GM19468 (cell line): ENCODE results near the gene SLN.

Experiments
- ATAC-seq: cut with Tn5 transposase; IDR thresholded peaks from one replicate; pipeline ENCODE4 v1.9.1; 2021; ENCODE audit warnings: mild to moderate bottlenecking, moderate library complexity, moderate number of reproducible peaks; ENCODE audit not compliant: unreplicated experiment; ENCODE audit errors: extremely low read depth

SLN gene

DNA sequence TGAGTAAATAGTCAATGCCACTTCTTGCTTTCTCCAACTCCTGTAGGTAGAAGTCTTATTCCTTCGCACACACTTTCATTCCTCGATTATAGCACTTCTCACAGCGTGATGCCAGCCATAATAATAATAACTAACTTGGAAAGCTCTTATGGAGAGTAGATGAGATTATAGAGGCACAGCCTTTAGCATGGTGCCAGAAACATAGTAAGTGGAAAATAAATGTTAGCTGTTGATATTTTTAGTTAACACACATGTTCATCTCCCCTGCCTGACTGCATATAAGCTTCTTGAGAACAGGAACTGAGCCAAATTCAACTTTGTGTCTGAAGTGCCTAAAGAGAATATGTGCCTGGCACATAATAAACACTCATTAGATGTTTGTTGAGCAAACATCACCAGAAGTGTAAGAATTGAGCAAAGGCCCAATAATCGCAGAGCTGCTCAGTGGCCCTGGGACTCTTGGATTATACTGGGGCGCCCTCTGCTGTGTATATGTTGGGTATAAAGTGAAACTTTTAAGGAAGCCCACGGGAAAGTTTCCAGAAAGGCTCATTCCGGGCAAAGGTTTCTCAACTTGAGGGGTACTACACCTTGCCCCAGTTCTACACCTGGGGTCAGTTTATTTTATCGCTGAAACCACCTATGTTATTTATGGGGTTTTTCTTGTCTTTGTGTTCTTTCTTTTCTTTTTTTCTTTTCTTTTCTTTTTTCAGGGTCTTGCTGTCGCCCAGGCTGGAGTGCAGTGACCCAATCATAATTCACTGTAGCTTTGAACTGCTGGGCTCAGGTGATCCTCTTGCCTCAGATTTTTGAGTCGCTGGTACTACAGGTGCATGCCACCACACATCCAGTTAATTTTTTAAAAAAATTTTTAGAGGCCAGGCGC, 22.3 kb downstream of the SLN start:
- ATAC-seq: peak; percentile 24

- ATAC-seq: no peak
These were observed 23.4 kb downstream of the SLN start for GRCh38 chr11:107688322-107688918.

DNA sequence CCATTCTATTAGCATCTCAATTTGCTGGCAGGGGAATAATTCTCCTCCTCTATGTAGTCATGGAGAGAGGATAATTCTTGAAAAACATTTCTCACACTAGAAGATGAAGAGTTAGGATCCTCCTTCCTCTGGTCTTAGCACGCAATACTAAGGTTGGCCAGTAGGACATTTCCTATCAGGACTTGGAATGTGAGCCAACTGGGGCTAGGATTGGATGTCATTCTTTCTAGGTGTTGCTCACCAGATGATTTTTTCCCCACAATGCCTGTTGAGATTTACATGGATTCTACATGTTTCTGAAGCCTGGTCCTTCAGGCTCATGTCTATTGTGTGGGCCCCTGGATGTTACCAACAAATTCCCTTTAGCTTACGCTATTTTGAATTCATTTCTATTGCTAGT, 28.0 kb downstream of the SLN start:
- no peak for ATAC-seq

DNA sequence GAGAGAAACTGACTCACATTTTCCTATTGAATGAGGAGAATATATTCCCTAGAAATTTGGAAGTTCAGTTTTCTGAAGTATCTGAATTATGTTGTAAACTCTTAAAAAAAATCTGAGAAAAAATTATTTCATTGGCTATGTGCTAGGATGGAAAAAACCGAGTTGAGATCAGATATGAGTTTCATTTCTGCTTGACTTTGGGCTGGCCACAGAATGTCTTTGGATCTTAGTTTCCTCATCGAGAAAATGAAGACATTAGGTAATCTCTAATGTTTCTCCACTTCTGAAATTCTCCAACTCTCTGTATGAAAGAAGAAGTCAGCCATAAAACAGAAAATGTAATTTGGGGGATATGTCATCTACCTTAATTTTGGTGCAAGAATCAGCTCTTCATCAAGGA, 28.8 kb downstream of the SLN start:
- no peak for ATAC-seq

- no peak for ATAC-seq
These were observed 29.3 kb downstream of the SLN start for GRCh38 chr11:107682572-107682971.

DNA sequence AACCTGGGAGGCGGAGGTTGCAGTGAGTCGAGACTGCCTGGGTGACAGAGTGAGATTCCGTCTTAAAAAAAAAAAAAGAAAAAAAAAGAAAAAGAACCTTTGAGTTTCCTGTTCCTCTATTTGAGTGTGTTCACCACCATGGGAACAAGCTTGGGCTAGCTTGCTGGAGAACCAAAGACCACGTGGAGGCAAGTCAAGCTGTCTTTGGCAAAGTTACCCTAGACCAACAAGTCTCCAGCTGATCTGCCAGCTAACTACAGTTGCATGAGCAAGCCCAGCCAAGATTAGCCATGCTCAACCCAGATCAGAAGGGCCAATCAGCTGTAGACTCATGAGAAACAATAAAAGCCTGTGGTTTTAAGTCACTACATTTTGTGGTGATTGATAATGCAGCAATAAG, 29.7 kb downstream of the SLN start:
- no peak for ATAC-seq

DNA sequence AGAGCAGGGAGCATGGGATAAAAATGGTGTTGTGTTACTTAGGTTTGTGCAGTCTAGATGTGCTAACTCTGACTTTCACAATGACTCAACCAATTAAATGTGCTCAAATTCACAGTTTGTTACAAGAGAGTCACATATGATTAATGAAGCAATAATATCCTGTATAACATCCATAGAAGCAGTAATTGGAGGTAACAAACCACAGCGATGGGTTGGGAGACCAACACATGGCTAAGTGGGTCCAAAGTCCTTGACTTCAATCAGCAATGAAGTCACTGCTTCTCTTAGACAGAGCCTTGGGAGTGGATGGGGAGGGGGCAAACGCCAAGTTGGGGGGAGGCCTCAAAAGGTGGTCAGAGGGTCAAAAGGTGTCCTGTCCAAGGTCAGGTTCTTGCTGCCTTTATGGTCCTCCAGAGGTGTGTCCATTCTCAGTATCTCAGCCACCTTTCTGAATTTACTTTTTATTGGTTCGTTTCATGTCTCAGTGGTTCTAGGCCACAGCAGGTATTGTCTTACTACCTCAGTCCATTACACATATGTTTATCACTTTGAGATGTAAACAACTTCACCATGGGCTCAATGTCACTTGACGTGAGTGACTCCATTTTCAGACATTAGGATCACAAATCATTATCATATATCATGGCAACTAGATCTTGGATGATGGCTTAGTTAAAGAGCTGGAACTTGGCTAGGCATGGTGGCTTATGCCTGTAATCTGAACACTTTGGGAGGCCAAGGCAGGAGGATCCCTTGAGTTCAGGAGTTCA, 32.4 kb downstream of the SLN start:
- no peak for ATAC-seq

DNA sequence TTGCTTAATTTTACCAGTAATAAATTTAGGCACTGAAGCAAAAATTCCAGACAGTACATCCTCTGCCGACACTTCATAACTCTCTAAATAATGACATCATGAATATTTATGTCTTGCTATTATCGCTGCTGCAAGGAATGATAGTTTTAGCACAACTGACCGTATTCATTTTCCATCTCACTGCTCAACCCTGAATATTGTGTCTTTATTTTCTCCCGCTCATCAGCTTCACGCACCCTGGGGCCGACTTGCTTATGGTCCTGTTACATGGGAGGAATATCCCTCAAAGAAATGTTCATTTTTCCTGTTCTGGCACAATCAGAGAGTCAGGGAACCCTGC, 33.3 kb downstream of the SLN start:
- no peak for ATAC-seq

DNA sequence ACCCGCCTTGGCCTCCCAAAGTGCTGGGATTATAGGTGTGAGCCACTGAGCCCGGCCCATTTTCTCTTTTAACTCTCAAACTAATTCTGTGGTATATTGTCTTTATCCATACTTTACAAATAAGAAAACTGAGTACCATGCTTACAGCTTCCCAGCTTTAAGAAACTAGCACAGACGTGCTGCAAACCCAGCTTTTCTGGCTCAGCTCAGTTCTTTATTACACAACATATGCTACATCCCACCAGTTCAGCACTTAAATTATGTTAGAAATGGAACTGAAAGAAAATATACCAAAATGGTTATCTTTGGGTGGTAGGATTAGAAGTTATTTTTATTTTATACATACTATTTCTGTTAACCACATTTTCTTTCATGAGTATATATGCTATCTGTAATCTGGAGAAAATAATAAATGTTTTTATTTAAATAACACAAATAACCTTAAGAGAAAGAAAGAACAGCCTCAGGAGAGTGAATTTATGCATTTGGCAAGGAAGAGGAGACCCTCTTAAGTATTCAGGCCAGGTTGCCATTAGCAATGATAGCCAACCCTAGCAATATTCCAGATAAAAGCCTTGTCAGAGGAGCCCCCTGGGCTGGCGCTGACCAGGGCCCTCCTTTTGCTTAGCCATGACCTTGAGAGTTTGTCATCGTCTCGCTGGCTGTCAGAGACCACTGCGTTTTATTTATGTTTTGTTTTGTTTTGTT, 33.8 kb downstream of the SLN start:
- ATAC-seq: no peak

GRCh38 chr11:107676336-107677057, 35.4 kb downstream of the SLN start:
- no peak for ATAC-seq

GRCh38 chr11:107675902-107676301, 36.0 kb downstream of the SLN start:
- ATAC-seq: no peak

DNA sequence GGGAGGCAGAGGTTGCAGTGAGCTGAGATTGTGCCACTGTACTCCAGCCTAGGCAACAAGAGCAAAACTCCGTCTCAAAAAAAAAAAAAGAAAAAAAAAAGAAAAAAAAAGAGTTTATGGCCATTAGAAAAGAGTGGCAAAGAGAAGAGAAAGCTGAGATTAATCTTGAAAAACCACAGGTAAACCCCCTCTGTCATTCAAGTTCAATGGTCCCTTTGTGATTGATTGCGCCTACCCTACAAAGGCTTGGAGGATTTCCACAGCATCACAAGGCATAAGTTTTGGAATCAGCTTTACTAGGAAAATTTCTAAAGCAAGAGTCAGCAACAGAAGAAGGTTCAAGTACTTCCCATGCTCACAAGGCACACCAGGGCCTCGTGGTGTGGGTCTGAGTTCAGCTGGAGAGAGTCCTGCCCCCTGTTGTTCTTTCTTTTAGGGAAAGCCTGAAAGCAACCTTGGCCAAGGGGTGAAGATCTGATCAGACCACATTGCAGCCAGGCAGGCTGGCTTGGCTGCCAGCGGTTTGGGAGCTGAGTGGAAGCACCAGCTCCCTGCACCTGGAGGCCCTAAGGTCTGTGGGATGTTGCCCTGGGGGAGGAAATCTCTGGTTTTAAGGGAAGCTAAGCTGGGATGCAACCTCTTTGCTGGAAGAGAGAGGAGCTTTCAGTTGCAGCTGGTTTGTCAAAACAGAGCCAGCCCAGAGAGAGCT, 41.8 kb downstream of the SLN start:
- ATAC-seq: no peak

DNA sequence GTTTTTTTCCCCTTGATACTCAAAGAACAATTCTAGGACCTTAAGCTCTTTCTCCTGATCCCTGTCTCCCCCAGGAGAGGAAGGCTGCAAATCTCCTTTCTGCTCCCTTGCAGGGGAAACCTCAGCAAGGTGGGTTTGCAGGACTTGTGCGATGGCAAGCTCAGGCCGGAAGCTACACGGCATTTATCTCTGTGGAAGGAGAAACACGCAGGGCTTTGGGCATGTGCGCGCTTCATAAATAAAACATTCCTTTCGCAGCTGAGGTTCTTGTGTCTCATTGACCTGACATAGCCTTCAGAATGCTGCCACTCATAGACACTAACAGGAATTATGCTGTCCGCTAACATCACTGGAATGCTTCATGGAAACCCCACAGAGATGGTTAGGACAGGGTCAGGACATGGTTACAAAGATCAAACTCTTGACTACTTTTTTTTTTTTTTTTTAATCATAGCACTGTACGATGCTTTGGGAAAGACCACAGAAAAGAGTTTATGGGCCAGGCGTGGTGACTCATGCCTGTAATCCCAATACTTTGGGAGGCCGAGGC, 42.6 kb downstream of the SLN start:
- no peak for ATAC-seq

GRCh38 chr11:107666911-107667613, 44.8 kb downstream of the SLN start:
- ATAC-seq: no peak

DNA sequence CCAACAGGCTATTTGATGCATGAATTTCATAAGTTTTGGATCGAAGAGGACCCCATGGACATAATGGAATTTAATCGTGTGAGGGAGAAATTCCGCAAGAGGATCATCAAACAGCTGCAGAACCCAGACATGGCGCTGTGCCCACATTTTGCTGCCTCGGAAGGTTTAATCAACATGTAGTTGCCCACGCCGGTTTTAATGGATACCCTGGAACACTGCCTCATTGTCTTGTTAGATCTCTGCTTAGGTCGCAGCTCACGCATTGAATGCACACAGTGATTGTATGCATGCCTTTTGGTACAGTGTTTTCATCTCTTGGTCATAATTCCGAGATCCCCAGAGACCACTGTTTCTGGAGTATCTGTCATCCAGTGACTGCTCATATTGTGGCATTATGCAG, 46.8 kb downstream of the SLN start:
- no peak for ATAC-seq

- ATAC-seq: no peak
These were observed 50.2 kb downstream of the SLN start for GRCh38 chr11:107661656-107662055.

- ATAC-seq: no peak
These were observed 51.8 kb downstream of the SLN start for GRCh38 chr11:107660066-107660465.

DNA sequence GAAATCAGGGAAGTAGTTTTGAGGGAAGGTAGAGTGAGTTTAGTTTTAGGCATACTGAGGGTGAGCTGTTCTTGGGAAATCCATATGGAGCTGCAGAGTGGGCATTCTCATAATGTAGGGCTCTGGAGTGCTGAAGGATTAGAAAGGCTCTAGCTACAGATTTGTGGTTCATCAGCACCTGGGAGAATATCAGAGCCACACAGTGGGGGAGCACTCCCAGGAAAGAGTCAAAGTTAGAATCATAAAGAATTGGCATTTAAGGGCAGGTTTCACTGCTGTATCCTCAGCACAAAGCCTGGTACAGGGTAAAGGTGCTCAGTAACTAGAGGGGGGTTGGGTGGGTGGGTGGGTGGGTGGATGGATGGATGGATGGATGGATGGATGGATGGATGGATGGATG, 52.5 kb downstream of the SLN start:
- no peak for ATAC-seq
